NCI-H146 treated with DMSO at 0.1 percent for 48 hours (cell line): Measurements from ENCODE around the gene ASIC1.

Experiments
- DNase-seq: peaks from one replicate; lab custom pipeline; 2025; ENCODE audit not compliant: unreplicated experiment; lab: John Stamatoyannopoulos, UW

Gene ASIC1

GRCh38 chr12:50060120-50060468 lies 2.7 kb downstream of the ASIC1 start:
- DNase-seq, result no peak

DNA sequence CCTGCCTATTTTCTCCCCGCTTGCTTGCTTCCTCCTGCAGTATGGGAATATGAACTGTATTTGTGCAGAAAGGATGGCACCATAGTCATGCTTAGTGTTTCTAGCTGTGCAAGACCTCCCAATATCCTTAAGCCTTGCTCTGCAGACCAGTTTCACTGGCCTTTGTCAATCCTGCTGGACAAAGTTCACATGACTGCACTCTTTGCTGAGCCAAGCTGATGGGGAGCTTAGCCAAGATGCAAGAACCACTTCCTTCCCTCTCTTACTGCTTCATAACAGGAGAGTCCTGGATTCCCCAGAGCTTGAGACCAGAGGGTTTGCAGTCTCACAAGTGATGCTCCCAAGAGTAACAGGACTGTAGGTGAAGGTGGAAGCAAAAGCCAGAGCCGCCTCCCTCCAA lies 3.8 kb downstream of the ASIC1 start:
- no peak for DNase-seq

DNA sequence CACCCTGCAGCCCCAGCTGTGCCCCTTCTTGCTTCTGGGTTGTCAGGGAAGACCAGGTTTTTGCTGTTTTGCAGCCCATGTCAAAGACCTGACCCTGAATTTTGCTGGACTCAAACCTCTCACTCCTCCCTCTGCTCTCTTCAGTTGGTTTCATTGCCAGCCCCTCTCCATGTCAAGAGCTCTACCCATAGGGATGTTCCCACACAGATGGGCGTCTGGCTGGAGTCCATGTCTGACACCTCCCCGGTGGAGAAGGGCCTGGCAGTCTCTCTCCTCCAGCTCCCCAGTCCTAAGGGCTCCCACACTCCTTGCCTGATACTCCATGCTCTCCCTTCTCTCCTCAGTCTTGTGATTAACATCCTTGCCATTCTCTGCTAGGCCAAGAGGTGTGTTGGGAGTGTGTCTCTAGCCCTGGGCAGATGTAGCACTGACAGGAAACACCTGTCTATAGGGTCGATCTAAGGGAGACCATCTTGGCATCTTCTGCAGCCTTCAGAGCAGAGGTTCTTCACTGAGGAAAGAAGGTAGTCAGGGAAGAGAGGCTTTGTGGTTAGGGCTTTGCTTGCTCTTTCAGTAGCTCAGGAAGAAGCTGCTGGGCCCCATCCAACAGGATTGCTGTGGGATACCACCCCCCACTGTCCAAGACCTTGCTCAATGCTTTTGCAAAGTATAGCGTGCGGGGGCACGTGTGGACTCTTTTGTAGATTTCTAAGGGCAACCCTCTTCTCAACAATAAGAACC lies 4.7 kb downstream of the ASIC1 start:
- no peak for DNase-seq

GRCh38 chr12:50062728-50063460 lies 5.5 kb downstream of the ASIC1 start:
- DNase-seq, result no peak

GRCh38 chr12:50065726-50066310 lies 8.4 kb downstream of the ASIC1 start:
- no peak for DNase-seq

DNA sequence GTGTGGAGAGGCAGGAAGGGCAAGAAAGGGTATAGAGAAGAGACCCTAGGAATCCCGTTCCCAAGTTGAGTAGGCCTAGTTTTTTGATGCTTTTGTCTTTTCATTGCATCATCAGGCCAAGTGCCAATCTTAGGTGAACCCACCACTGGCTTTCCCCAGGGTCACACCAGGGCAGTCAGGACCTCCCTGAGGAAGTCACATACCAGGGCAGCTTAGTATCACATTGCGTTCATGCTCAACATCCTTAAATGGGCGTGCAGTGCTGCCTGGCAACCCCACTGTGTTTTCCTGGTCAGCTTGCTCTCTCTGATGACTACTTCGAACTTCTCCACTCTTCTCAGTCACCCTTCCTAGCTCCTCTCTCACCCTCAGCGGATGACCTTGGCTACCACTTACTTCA lies 9.0 kb downstream of the ASIC1 start:
- no peak for DNase-seq

- DNase-seq, result no peak
Measured at GRCh38 chr12:50069069-50069468, 11.7 kb downstream of the ASIC1 start.

GRCh38 chr12:50069539-50069938 lies 12.1 kb downstream of the ASIC1 start:
- DNase-seq, result no peak

DNA sequence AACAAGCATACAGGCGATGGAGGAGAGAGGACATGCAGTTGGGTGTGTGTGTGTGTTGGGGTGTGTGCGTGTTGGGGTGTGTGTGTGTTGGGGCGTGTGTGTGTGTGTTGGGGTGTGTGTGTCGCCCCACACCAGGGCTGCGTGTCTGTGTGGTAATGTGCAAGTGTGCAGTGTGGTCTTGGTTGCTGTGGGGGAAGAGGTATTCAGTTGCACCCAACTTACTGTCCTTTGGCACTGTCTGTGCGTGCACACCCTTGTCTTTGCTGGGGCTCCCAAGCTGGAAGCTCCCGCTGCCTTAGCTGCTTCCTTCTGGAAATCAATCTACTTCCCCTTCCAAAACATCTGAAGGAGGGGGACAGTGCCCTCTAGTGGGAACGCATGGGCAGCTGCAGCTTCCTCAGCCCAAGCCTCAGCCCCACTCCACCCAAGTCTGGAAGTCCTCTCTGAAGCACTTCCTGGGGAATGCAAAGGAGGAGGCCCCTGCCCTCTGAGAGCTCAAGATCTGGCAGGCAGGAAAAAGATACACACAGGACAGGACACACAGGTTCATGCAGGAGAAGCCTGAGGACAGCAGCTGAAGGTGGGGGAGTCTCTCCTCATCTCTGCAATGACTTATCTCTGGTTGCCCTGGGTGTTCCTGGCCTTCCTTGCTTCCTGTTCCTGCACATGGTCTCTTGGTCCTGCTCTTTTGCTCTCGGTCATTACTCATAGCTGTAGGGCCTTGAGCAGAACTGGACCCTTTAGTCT lies 13.1 kb downstream of the ASIC1 start:
- DNase-seq, result peak; percentile 16

- no peak for DNase-seq
Measured at GRCh38 chr12:50072198-50072907, 15.0 kb downstream of the ASIC1 start.

GRCh38 chr12:50073206-50073605 lies 15.8 kb downstream of the ASIC1 start:
- DNase-seq, result no peak

DNA sequence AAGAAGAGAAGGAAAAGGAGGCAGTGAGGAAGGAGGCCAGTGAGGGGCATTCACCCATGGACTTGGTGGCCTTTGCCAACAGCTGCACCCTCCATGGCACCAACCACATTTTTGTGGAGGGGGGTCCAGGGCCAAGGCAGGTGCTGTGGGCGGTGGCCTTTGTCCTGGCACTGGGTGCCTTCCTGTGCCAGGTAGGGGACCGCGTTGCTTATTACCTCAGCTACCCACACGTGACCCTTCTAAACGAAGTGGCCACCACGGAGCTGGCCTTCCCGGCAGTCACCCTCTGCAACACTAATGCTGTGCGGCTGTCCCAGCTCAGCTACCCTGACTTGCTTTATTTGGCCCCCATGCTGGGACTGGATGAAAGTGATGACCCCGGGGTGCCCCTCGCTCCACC lies 16.3 kb downstream of the ASIC1 start:
- DNase-seq, result no peak

DNA sequence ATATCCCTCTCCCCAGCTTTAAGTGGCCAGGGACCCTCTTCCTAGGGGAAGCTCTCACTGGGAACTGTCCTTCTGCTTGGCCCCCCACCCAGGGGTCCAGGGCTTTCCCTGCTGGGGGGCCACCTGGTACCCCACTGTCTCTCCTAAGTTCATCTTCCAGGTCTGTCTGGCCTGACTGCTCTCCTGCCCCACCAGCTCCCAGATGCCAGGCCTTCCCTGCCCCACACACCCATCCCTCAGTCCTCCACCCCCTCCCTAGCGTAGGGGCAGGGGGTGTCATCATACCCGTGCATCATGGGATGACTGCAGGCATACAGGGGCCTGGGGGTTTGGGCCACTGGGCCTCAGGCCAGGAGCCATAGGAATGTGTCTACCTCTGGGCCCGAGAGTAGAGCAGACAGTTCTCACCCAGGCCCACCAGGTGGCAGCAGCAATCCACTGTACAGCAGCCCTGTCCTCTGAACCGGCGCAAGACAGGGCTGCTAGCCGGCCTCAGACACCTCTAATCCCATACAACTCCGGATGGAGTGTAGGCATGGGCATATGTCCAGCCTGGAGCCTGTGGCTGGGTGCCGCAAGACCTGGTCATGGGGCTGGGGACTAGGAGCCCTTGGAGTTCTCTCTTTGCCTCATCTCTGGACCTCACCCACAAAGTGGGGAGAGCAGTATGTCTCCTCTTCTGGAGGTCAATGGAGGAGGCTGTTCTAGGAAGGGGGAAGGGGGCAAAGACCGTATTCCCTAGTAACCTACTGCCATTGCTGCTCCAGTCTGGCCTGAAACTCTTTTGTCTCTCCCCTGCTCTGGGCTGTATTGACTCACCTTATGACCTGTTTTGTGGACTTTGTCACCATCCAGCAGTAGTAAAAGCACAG lies 17.8 kb downstream of the ASIC1 start:
- DNase-seq, result peak; percentile 50

DNA sequence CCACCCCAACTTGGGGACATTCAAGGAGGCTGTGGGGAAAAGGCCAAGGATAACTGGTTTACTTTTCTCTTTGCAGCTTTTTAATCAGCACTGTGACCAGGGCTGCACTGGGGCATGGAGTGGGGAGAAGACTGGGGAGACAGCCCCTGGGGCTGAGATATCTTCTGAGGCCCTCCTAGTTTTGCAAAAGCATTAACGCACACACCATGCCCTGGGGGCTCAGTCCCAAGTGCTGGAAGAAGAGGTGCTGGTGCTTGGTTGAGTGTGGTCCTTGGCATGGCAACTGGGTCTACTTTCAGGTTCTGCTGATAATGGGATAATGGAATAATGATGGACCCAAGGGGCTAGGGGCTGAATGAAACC lies 18.4 kb downstream of the ASIC1 start:
- no peak for DNase-seq

DNA sequence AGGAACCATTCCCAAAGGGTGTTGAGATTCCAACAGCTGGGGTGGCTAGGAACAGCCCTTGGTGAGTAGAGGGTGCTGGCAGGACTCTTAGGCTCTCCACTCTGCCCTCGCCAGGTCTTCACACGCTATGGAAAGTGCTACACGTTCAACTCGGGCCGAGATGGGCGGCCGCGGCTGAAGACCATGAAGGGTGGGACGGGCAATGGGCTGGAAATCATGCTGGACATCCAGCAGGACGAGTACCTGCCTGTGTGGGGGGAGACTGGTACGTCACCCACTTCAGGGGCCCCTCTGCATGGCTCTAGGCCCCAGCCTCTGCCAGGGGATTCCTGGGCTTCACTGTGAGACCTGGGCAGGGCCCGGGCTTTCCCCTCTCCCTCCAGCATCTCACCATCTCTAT lies 19.7 kb downstream of the ASIC1 start:
- DNase-seq, result no peak

- DNase-seq, result no peak
Measured at GRCh38 chr12:50078281-50078680, 20.9 kb downstream of the ASIC1 start.

DNA sequence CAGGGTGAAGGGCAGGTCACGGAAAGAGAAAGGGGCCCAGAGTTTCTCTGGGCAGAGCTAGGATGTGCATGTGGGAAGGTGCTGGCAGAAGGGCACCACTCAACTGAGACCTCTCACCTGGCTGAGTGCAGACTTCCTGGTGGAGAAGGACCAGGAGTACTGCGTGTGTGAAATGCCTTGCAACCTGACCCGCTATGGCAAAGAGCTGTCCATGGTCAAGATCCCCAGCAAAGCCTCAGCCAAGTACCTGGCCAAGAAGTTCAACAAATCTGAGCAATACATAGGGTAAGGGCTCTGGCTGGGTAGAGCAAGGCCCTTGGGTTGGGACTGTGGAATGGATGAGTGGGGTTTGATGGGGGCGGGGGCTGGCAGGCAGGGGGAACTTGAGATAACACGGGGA lies 22.4 kb downstream of the ASIC1 start:
- no peak for DNase-seq

- DNase-seq, result no peak
Measured at GRCh38 chr12:50081096-50081808, 23.9 kb downstream of the ASIC1 start.

DNA sequence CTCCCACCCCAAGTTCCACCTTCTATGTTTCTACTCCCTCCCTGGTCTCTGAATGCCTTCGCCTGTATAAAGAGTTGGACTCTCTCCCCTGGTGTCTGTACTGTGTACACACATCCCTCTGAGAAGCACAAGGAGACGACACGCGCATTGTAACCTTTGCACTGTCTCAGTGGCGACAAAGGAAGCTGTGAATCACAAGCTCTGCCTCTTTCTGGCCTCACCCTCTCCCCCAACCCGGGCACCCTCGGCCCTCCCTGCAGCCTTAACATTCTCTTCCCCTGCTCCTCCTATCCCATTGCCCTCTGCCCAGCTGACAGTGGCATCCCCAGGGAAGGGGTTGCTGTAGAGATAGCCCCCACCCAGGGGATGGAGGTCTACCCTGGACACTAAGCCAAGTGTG lies 25.2 kb downstream of the ASIC1 start:
- peak; percentile 9 for DNase-seq

DNA sequence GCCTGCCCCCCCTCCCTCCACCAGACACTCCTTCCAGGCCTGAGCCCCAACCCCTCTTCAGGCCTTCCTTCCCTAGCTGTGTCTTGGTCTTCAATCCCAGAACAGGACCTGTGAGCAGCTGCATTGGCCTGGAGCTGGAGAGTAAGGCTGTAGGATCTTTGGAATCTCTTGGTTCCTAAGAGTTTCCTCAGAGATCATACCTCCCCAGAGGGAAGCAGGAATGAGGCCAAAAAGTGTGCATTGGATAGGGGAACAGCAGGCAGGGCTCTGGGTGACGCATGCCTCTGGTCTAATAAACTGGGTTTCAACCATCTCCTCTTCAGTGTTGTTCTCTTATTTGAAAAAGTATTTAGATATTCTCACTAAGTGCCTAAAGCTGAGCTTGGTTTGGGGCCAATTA lies 25.9 kb downstream of the ASIC1 start:
- DNase-seq, result no peak
